ENCODE measurements around the gene MYL3.

MYL3 gene

DNA sequence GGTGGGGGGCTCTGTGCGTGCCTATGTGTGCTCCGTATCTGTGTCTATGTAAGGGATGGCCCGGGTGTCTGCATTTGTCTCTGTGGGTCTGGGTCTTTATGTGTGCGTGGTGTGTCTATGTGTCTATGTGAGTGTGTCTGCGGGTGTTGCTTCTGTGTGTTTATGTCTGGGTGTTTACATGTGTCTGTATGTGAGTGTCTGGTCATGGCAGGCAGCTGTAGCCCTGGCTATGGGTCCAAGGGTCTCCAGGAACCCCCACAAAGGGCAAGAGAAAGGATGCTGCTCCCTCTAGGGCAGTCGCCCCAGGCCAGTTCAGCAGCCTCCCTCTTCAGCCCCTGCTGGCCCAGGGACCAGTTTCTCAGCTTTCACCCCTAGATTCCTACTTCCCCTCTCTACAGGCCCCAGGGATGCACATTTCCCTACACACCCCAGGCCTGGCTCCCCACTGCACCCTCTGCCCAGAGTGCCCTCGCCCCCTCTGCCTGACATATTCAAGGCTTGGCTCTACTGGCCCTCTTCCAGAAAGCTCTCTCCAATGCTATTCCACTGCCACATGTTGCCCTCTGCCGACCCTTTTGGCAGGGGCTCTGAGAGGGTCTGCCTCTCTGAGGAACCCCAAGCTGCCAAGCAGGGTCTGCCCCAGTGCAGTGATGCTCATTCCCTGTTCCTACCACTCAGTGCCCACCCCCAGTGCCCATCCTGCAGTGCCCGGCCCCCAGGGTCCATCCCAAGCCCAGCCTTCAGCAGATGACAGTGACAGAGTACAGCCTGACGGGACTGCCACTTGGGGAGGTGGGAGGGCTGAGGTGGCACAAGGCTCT lies 1.0 kb upstream of the MYL3 start:
- no peak for DNase-seq

- DNase-seq = no peak
Measured at GRCh38 chr3:46862369-46863025, 747 bp downstream of the MYL3 start.

DNA sequence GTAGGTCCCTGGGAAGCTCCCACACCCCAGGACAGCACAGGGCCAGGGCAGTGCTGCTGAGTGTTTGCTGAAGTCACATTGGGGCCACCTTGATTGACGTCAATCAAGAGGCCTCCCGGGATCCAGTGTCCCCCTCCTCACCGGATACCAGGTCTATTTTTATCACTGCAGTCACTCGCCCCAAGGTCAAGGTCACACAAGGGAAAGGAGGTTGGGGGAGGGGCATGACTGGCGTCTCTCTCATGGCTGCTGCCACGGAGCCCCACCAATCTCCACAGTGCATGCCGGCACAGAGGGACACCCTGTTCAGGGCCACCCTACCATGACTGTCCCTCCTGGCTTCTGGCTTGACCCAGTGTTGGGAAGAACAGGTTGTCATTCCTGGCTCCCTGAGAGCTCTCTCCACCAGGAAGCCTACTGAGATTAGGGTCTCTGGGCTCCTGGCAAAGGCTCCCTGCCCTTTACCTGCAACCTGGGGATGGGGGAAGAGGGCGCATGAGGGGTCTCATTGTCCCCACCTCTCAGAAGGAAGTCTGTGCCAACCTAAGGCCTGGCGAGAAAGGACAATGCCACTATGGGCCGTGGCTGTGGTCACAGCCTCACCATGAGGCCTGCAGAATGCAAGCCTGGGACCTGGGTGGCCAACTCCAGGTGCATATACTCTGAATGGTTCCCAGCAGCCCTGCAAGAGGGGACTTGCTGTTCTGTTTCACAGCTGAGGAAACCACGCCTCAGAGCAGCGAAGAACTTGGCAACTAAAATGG lies 1.5 kb downstream of the MYL3 start:
- no peak for DNase-seq

- no peak for DNase-seq
Measured at GRCh38 chr3:46860810-46861604, 2.2 kb downstream of the MYL3 start.

- peak; percentile 19 for DNase-seq
Measured at GRCh38 chr3:46860017-46860809, 3.0 kb downstream of the MYL3 start.

DNA sequence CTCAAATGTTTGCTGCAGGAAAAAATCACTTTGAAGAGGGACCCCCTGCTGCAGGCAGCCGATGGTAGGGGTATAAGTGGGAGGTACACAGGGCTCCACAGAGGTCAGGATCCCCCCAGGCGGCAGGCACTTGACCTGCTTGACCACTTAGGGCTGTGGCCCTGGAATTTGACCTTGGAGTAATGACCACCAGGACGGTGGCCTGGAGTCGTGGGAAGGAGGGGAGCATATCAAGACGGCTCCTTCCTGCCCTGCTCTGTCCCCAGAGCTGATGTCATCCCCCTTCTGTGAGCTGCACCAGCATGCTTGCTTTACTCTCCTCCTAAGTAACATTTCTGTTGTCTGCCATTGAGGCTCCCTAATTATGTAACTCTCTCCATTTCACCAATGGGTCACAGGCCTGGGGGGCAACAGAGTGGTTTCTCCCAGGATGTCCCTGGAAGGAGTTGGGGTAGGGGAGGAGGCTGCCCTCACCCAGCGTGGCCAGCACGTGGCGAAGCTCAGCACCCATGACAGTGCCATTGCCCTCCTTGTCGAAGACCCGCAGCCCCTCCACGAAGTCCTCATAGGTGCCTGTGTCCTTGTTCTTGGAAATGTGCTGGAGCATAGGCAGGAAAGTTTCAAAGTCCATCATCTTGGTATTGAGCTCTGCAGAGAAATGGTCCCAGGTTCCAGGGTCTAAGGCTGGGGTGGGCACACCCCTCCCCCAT lies 4.1 kb downstream of the MYL3 start:
- DNase-seq = no peak

DNA sequence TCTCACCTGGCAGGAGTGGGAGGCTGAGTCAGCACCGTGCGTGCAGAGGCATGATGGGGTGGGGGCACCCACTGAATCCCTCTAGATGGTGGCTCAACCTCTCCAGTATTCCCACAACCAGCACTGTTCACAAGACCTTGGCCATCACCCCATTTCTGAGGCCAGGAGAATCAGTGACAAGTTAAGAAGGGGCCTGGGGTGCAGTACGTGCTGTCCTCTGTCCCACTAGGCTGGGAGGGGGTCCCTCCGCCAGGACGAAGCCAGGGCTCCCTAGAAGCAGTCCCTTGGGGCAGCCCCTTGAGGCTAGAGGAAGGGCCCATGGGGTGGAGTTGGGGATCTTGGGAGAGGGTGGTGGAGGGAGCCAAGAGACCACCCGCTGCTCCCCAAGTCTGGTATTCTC lies 4.8 kb downstream of the MYL3 start:
- no peak for DNase-seq

DNA sequence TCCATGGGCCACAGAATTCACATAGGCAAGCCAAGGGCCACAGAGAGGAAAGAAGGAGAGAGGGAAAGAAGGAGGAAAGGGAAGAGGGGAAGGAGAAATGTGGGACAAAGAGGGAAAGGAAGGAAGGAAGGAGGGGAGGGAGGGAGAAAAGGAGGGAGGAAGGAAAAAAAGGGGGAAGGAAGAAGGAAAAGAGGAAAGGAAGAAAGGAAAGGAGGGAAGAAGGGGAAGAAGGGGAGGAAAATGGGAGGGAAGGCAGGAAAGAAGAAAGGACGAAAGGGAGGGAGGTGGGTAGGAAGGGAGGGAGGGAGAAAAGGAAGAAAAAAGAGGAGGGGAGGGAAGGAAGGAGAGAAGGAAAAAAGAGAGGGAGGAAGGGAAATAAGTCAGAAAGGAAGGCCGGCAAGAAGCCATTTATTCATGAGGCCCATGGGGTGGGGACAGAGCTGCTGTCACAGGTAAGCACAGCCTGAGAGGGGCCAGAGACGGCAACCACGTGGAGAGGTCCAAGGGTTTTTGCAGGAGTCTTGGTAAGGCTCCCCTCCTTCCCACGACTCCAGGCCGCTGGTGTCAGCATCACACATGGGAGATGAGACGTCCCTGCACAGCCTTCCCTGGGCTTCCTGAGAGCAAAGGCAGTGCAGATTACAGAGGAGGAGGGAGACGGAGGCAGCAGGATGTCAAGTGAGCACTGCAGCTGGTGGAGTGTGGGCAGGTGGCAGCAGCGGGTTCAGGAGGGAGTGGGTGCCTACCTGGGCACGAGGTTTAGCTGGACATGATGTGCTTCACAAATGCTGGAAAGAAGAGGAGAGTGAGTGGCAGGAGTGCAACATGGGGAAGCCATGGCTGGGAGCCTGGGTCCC lies 5.5 kb downstream of the MYL3 start:
- no peak for DNase-seq

DNA sequence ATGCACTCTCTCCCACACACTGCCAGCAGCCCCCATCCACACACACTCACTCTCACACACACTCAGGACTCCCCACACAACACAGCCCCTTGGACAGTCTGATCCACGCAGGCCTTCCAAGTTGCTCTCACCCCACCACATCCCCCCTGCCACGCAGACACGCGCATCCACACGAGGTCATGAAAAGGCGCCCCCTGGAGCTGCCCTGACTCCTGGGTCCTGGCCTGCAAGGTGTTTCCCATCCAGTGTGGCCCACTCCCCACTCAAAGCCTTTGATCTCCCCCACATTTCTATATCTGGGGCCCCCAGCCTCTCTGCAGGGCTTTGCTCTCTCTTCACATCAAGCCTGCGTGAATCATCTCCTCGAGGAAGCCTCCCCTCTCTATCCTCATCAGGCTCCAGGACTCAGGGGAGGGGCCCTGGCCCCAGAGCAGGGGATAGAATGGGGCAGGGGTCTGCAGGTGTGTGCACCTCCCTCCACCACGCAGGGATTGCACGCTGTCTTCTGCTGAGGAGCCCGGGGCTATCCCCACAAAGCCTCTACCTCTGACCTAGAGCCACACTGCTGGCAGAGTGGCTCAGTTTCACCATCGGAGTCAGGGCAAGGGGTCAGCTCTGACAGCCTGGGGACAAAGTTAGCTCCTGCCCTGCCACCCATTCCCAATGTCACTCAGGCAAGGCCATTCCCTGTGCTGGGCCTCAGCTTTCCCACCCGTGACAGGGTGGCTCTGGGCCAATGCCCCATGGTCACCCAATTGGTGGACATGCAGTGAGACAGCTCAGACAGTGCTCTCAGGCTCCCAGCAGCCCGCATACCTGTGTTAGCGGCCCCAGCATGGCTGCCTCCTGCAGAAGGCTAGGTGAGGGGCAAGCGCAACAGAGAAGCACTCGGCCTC lies 6.4 kb downstream of the MYL3 start:
- no peak for DNase-seq

- DNase-seq = no peak
Measured at GRCh38 chr3:46854555-46854991, 8.7 kb downstream of the MYL3 start.

DNA sequence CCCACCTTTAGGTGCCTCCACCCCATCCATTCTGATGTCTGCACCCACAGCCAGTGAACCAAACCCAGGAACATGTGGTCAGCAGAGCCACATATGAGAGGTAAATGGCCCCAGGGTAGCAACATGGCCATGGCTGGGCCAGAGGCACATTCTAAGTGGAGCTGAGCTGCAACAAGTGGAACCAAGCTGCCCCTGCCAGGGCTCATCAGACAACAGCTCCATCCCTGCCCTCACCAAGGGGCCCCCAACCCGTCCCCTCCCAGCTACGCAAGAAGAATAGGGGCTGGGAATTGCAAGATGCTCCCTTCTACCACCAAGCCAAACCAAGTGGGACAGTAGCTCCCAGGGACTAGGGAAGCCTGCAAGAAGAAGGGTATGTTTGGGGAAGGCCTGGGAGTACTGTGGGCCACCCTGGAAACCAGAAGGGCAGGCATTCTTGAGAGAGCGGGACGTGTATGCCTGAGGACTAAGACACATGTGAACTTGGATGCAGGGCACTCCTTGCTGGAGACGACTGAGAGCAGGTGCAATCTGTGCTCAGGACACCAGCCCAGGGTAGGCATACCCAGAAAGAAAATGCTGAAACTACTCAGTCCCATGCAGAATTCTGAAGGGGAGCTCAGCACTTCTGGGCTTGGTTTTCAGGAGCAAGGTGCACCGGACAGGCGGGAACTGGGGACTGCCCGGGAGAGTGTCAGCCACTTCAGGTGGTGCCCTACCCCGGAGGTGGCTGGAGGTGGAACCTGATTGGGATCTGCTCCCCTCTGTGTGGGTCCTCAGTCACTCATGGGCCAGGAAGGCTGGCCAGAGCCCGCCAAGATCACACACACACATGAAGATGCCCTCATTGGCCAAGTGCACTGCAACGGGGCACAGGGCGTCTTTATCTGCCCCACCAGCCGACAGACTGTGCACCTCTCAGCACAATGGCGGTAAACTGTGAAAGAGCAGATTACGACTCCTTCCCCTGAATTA lies 9.5 kb downstream of the MYL3 start:
- DNase-seq = no peak

- DNase-seq = no peak
Measured at GRCh38 chr3:46852839-46853355, 10.3 kb downstream of the MYL3 start.

GRCh38 chr3:46852334-46852720 lies 10.9 kb downstream of the MYL3 start:
- DNase-seq = no peak

DNA sequence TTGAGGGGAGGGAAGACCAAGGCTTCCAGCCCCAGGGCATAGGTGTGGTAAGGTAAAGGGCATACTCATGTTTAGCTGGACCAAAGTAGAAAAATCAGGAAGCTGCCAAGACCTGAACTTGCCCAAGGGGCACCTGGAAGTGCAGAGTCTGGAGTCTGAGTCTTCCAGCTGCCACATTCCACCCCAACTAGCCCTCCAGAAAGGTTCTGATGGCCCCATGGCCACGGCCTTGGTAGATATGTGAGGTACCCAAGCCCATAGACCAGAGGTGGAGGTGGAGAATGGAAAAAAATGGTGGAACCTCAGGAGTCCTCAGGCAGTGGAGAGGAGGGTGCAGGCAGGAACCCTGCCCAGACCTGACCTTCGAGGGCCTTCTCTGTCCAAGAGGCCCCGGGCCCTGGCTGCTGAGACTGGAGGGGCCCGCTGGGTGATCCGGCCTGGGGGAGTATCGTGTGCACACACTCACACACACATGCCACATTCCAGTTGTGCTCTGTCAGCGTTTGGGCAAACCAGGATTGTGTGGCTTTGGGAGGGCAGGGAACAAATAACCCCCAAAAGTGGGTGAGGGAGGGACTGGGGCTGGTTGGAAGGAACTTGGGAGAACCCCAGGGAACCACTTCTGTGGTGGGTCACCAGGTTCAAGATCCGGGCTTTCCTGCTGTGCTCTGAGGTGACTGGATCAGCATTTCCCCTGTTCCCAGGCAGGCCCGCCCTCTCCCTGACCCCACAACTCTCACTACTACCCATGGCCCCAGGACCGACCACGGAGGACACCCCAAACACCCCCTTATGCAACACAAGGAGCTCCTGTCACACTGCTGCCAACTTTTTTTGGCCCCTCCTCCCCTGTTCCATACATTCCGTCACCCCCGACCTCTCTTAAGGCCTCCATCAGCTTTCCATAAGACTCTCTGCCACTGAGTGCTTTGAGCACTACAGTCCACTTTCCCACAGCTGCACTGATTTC lies 11.6 kb downstream of the MYL3 start:
- DNase-seq = no peak

GRCh38 chr3:46850468-46850779 lies 12.8 kb downstream of the MYL3 start:
- no peak for DNase-seq

DNA sequence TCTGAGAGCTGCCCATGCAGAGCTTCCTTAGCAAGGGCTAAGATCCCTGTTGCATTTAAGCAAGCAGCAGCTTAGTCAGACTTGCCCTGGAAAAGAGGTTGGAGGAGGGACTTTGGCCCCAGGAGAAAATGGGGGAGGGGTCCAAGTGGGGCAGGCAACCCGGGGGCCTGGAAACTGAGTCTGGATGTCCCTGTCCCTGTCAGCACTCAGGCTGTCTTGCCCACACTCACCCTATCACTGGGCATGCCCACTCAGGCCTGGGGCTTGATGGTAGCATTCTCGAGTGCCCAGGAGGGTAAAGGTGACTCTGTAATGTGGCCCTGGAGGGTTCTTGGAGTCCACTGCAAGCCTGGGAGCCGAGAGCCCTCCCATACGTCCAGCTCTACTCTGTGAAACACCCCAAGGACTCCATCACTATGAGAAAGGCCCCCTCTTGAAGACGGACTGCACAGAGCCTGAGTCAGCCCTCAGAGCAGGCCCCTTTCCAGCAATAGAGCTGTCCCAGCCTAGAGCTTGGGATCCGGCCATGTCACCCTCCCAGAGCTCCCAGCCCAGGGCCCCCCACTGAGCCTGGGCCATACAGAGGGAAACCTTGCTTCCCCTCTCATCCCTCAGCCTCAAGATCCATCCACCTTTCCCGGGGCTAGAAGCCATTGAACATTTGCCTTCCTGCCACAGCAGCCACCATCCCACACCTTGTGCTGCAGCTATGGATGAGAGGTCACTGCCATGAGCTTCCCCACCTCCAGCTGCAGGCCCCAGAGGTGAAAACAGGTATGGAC lies 13.4 kb downstream of the MYL3 start:
- DNase-seq = no peak

Measured in CD4-positive, alpha-beta T cell treated with Interleukin-21 for 1 hour (primary cell).